HUES64 (cell line): ENCODE measurements around the gene CDH23.

Experiments
- H3K27ac ChIP-seq: 2 replicates; pipeline ENCODE4 v1.7.0; 2013; ENCODE audit warnings: low read depth, low read length, inconsistent platforms
- H3K27me3 ChIP-seq: 2 replicates; pipeline ENCODE4 v1.6.1; 2013; ENCODE audit warnings: mild to moderate bottlenecking, low read length; ENCODE audit not compliant: insufficient read depth
- H3K36me3 ChIP-seq: 2 replicates; pipeline ENCODE4 v1.6.1; 2013; ENCODE audit warnings: mild to moderate bottlenecking, low read length; ENCODE audit not compliant: insufficient read depth
- H3K4me1 ChIP-seq: 2 replicates; pipeline ENCODE4 v1.6.1; 2013; ENCODE audit warnings: mild to moderate bottlenecking, low read length, moderate library complexity; ENCODE audit not compliant: insufficient read depth
- H3K4me3 ChIP-seq: 2 replicates; pipeline ENCODE4 v1.5.1; 2013; ENCODE audit warnings: mild to moderate bottlenecking, low read length, moderate library complexity
- H3K9ac ChIP-seq: 2 replicates; pipeline ENCODE4 v1.6.1; 2013; ENCODE audit warnings: mild to moderate bottlenecking, low read depth, low read length
- H3K9me3 ChIP-seq: 2 replicates; pipeline ENCODE4 v1.6.1; 2013; ENCODE audit warnings: low read depth, low read length; ENCODE audit not compliant: insufficient read depth
- WGBS: fragments of 150-250, 120-280 bp; methylation state at CpG from one replicate; pipeline ENCODE4 v1.1.7; 2013; ENCODE audit warnings: missing lambda C conversion rate; 5-methylcytosine and 5-hydroxymethylcytosine counted together

The CDH23 gene

GRCh38 chr10:71810048-71810750 lies 413.5 kb downstream of the CDH23 start:
- Histone ChIP-seq H3K36me3 (no peaks in the 10 kb centered on the region), H3K27ac (no peak overlapping the region), H3K4me1 (no peaks in the 10 kb centered on the region), H3K27me3 (0 out of 2 replicates have a peak, but pooled peaks cover 4% of the 10 kb centered on the region), H3K4me3 (no peak overlapping the region), H3K9ac (no peak overlapping the region), H3K9me3 (no peaks in the 10 kb centered on the region)
- 92% methylated on average over 13 of the region's 13 CpGs for WGBS

GRCh38 chr10:71811351-71811750 lies 414.6 kb downstream of the CDH23 start:
- Histone ChIP-seq H3K36me3 (peaks cover 8% of the 10 kb centered on the region), H3K9me3 (no peaks in the 10 kb centered on the region), H3K27me3 (no peaks in the 10 kb centered on the region), H3K27ac (no peak overlapping the region), H3K4me3 (no peak overlapping the region), H3K9ac (no peak overlapping the region), H3K4me1 (no peaks in the 10 kb centered on the region)
- WGBS = 93% methylated on average over 19 of the region's 19 CpGs

- Histone ChIP-seq H3K27me3 (no peaks in the 10 kb centered on the region), H3K4me3 (no peak overlapping the region), H3K9me3 (no peaks in the 10 kb centered on the region), H3K27ac (no peak overlapping the region), H3K36me3 (peaks cover 17% of the 10 kb centered on the region), H3K4me1 (no peaks in the 10 kb centered on the region), H3K9ac (no peak overlapping the region)
- WGBS = 68% methylated on average over 22 of the region's 22 CpGs
These were observed 415.5 kb downstream of the CDH23 start for GRCh38 chr10:71812016-71812912.

- H3K4me1 ChIP-seq = no peaks in the 10 kb centered on the region
- no peak overlapping the region for H3K4me3 ChIP-seq
- H3K9me3 ChIP-seq = no peaks in the 10 kb centered on the region
- no peak overlapping the region for H3K27ac ChIP-seq
- peaks cover 25% of the 10 kb centered on the region for H3K36me3 ChIP-seq
- H3K27me3 ChIP-seq = no peaks in the 10 kb centered on the region
- WGBS = 75% methylated on average over 11 of the region's 11 CpGs
- no peak overlapping the region for H3K9ac ChIP-seq
These were observed 416.3 kb downstream of the CDH23 start for GRCh38 chr10:71812913-71813590.

- H3K9me3 ChIP-seq = no peaks in the 10 kb centered on the region
- no peak overlapping the region for H3K9ac ChIP-seq
- H3K27me3 ChIP-seq = no peaks in the 10 kb centered on the region
- H3K4me1 ChIP-seq = no peaks in the 10 kb centered on the region
- WGBS = 92% methylated on average over 26 of the region's 26 CpGs
- H3K27ac ChIP-seq = no peak overlapping the region
- H3K36me3 ChIP-seq = peaks cover 44% of the 10 kb centered on the region
- no peak overlapping the region for H3K4me3 ChIP-seq
These were observed 418.2 kb downstream of the CDH23 start for GRCh38 chr10:71814922-71815411.

GRCh38 chr10:71815515-71816130 lies 418.9 kb downstream of the CDH23 start:
- Histone ChIP-seq H3K9ac (no peak overlapping the region), H3K4me3 (no peak overlapping the region)
- WGBS = 97% methylated on average over 15 of the region's 15 CpGs

GRCh38 chr10:71816421-71816851 lies 419.7 kb downstream of the CDH23 start:
- Histone ChIP-seq H3K27ac (no peak overlapping the region), H3K36me3 (peaks cover 59% of the 10 kb centered on the region), H3K27me3 (no peaks in the 10 kb centered on the region), H3K4me3 (no peak overlapping the region), H3K9me3 (no peaks in the 10 kb centered on the region), H3K9ac (no peak overlapping the region), H3K4me1 (no peaks in the 10 kb centered on the region)
- 91% methylated on average over 12 of the region's 12 CpGs for WGBS

More at GRCh38 chr10:71815515-71816130, 418.9 kb downstream of the CDH23 start:
- Histone ChIP-seq H3K36me3 (peaks cover 51% of the 10 kb centered on the region), H3K4me1 (no peaks in the 10 kb centered on the region), H3K27me3 (no peaks in the 10 kb centered on the region), H3K9me3 (no peaks in the 10 kb centered on the region), H3K27ac (no peak overlapping the region)

- H3K36me3 ChIP-seq = peaks cover 65% of the 10 kb centered on the region
- no peaks in the 10 kb centered on the region for H3K9me3 ChIP-seq
- H3K27ac ChIP-seq = no peak overlapping the region
- no peak overlapping the region for H3K4me3 ChIP-seq
- H3K4me1 ChIP-seq = no peaks in the 10 kb centered on the region
- no peaks in the 10 kb centered on the region for H3K27me3 ChIP-seq
- H3K9ac ChIP-seq = no peak overlapping the region
- WGBS = 95% methylated on average over 8 of the region's 8 CpGs
These were observed 420.4 kb downstream of the CDH23 start for GRCh38 chr10:71816936-71817618.

- 98% methylated on average over 9 of the region's 9 CpGs for WGBS
- no peaks in the 10 kb centered on the region for H3K9me3 ChIP-seq
- no peak overlapping the region for H3K4me3 ChIP-seq
- no peaks in the 10 kb centered on the region for H3K4me1 ChIP-seq
- H3K27ac ChIP-seq = no peak overlapping the region
- peaks cover 75% of the 10 kb centered on the region for H3K36me3 ChIP-seq
- no peaks in the 10 kb centered on the region for H3K27me3 ChIP-seq
- no peak overlapping the region for H3K9ac ChIP-seq
These were observed 421.3 kb downstream of the CDH23 start for GRCh38 chr10:71817831-71818655.
